ENCODE data around the gene ZNF628.

Gene ZNF628

GRCh38 chr19:55481794-55482155, 5.4 kb downstream of the ZNF628 start:
- no peak for TF ChIP-seq CTCF (IDR thresholded peaks at IDR 0.05; ENCODE audit: borderline replicate concordance, insufficient read depth, low read depth, low read length)
- H3K4me3 ChIP-seq (ENCODE audit: low read depth, low read length): no peak overlapping the region

- TF ChIP-seq CTCF (IDR thresholded peaks at IDR 0.05; ENCODE audit: borderline replicate concordance, insufficient read depth, low read depth, low read length): no peak
- H3K4me3 ChIP-seq (ENCODE audit: low read depth, low read length): no peak overlapping the region
Observed at GRCh38 chr19:55482156-55482961, 5.9 kb downstream of the ZNF628 start.

- no peak for TF ChIP-seq CTCF (IDR thresholded peaks at IDR 0.05; ENCODE audit: borderline replicate concordance, insufficient read depth, low read depth, low read length)
- no peak overlapping the region for H3K4me3 ChIP-seq (ENCODE audit: low read depth, low read length)
Observed at GRCh38 chr19:55482967-55483705, 6.7 kb downstream of the ZNF628 start.

- TF ChIP-seq CTCF (IDR thresholded peaks at IDR 0.05; ENCODE audit: borderline replicate concordance, insufficient read depth, low read depth, low read length): no peak
- H3K4me3 ChIP-seq (ENCODE audit: low read depth, low read length): peak overlapping the region; percentile 85
Observed at GRCh38 chr19:55483706-55484592, 7.5 kb downstream of the ZNF628 start.

GRCh38 chr19:55484593-55485438, 8.4 kb downstream of the ZNF628 start, which contains the start of gene NAT14:
NAT14 (plus strand) TSS chr19:55485188; CDS start chr19:55485709, 521 bp downstream.
- no peak for TF ChIP-seq CTCF (IDR thresholded peaks at IDR 0.05; ENCODE audit: borderline replicate concordance, insufficient read depth, low read depth, low read length)
- H3K4me3 ChIP-seq (ENCODE audit: low read depth, low read length): peak within 1 kb of the TSS; percentile 85

- no peak for TF ChIP-seq CTCF (IDR thresholded peaks at IDR 0.05; ENCODE audit: borderline replicate concordance, insufficient read depth, low read depth, low read length)
- H3K4me3 ChIP-seq (ENCODE audit: low read depth, low read length): peak overlapping the region; percentile 85
Observed at GRCh38 chr19:55485439-55486011, 9.1 kb downstream of the ZNF628 start.

Measured in GM12875 (cell line).